GM12865 (cell line): ENCODE results near the gene RPH3AL.
"Not testable (repeated sequence)": the region's sequence is repeated elsewhere in the genome, so short reads cannot be mapped to it uniquely, and the experiment has no call there.

Source experiments
- DNase-seq: peaks from one replicate; pipeline ENCODE4 v3.0.0; 2010; ENCODE audit warnings: low read depth
- H3K4me3 ChIP-seq: 2 replicates; pipeline ENCODE4 v1.5.1; 2011; ENCODE audit warnings: mild to moderate bottlenecking, low read depth, low read length, control low read depth
- CTCF ChIP-seq: IDR thresholded peaks from 2 replicates; pipeline ENCODE4 v1.5.1; 2011; ENCODE audit warnings: low read length, control low read depth, low read depth, inconsistent platforms; ENCODE audit not compliant: insufficient read depth; ENCODE audit errors: missing control alignments

RPH3AL gene

GRCh38 chr17:206941-207560, 145.6 kb downstream of the RPH3AL start:
- no peak for DNase-seq
- no peak overlapping the region for H3K4me3 ChIP-seq
- no peak for TF ChIP-seq CTCF

- H3K4me3 ChIP-seq, DNase-seq: not testable (repeated sequence)
Observed at GRCh38 chr17:206484-206883, 146.1 kb downstream of the RPH3AL start.

- DNase-seq, result no peak
- H3K4me3 ChIP-seq, result no peak overlapping the region
- TF ChIP-seq CTCF, result no peak
Observed at GRCh38 chr17:205817-206216, 146.8 kb downstream of the RPH3AL start.

- H3K4me3 ChIP-seq, result no peak overlapping the region
- TF ChIP-seq CTCF, result no peak
- no peak for DNase-seq
Observed at GRCh38 chr17:205148-205669, 147.4 kb downstream of the RPH3AL start.

- no peak for DNase-seq
- no peak for TF ChIP-seq CTCF
- H3K4me3 ChIP-seq, result no peak overlapping the region
Observed at GRCh38 chr17:204427-205147, 148.0 kb downstream of the RPH3AL start.

GRCh38 chr17:202501-202951, 150.1 kb downstream of the RPH3AL start:
- no peak for DNase-seq
- H3K4me3 ChIP-seq, result no peak overlapping the region
- TF ChIP-seq CTCF, result no peak

GRCh38 chr17:201736-202135, 150.9 kb downstream of the RPH3AL start:
- not testable (repeated sequence) for DNase-seq, H3K4me3 ChIP-seq

- H3K4me3 ChIP-seq, DNase-seq: not testable (repeated sequence)
Observed at GRCh38 chr17:201257-201656, 151.3 kb downstream of the RPH3AL start.
